Stimulated activated CD4-positive, alpha-beta T cell treated with anti-CD3 and anti-CD28 coated beads, Interleukin-2, amount 100 ng/mL, for 48 hours (primary cell): ENCODE measurements around the gene MRPL12.

Experiments
- DNase-seq, 2 donors: peaks; one replicate each; pipeline ENCODE4 v3.0.0-alpha.2; 2020

MRPL12 gene

GRCh38 chr17:81741594-81742452 lies 38.7 kb downstream of the MRPL12 start:
- no peak for DNase-seq
